HG02943 (cell line): ENCODE measurements around the gene LASP1NB.

Source experiments
- ATAC-seq: cut with Tn5 transposase; IDR thresholded peaks from one replicate; pipeline ENCODE4 v1.9.1; 2021; ENCODE audit warnings: mild to moderate bottlenecking, low read depth, moderate library complexity; ENCODE audit not compliant: unreplicated experiment

Gene LASP1NB

DNA sequence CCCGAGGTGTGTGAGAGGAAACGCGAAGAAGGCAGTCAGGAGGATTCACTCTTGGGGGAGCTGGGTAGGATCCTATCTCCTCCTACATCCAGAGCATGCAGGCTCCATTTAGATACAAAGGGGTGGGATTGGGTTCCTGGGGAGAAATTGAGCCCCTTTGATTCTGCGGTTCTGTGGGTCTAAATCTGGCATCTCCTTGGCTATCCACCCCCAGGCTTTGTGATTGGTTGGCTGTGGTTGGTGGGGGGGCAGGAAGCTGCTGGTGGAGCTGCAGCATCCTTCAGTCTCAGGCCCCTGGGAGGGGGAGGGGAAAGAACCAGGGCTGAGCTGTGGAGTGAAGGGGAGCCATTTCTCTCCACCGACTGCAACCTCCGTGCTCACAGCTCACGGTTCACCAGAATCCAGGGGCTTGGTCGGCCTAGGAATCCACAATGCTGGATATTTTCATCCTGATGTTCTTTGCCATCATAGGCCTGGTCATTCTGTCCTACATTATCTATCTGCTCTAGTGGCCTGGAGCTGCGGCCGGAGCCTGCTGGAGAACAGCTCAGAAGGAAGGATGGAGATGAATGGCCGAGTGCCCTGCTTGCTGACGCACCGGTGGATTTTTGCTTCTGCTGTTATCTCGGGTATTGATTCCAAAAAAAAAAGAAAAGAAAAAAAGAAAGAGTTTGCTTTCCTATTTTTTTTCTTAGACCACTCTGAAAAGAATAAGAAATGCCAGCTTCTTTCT lies at the start of gene LASP1NB:
TSS of gene LASP1NB (plus strand) at position 352 of the 733 bp plus-strand sequence.
- no peak for ATAC-seq

DNA sequence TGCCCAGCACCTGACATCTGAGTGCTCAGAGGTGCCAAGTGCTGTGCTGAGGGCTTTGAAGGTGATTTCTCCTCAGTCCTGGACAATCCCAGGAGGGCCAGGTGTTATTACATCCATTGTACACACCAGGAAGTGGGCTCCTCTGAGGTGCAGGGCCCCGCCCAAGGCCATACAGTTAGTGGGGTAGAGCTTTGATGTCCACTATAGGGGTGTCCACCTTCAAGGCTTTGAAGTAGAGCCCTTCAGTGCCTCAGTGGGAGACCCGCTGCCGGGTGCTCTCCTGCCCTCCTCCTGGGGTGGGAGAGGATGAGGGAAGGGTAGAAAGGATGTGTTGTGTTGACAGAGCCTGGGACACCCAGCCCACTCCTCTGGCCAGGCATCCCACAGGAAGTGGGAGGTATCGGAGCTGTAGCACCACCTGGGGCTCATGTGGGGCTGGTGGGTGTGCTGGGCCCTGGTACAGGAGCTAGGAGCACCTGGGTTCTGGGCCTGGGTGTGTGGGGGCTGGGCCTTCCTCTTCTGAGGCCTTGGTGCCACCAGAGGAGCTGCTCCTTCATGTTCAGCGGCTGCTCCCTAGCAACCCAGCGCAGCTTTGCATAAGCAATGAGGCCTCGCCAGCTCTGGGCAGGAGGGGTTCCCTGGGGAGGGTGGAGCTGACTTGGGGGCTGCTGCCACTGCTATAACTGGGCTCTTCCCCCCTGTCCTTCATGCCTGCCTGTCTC lies 48.1 kb upstream of the LASP1NB start:
- no peak for ATAC-seq

DNA sequence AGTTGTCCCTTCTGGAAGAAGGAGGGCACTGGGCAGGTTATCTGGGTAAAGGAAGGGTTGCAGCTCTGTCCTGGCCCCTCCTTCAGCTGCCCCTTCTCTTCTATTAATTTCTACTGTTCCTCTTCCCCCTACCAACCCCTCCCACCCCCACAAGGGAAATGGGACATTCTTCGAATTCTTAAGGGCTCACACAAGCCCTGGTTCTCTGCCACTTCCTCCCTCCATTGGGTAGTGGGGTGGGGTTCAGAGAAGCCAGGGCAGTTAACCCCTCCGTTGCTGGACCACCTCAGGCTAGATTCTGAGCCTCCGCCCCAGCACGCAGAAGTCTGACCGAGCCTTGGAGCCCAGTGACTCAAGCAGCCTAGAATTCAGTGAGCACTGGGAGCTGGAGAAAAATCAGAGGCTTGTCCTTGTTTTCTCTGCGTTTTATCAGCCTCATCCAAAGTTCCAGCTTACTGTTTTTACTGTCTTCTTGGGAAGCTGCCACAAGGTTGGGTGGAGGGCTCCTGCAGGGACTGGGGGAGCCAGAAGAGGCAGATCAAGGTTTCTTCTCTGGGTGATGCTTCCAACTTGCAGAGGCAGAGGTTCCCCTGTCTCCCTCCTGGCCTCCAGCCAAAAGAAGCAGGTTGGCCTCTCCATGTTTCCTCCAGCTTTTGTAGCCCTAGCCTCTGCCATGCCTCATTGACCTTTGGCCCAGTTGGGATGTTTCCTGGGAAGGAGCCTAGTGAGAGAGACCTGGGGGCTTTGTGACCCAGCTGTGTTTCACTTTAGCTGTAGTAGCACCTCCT lies 45.3 kb upstream of the LASP1NB start:
- ATAC-seq: no peak

GRCh38 chr17:38881600-38882191 lies 43.7 kb upstream of the LASP1NB start:
- no peak for ATAC-seq

- no peak for ATAC-seq
Measured at GRCh38 chr17:38882870-38883269, 42.5 kb upstream of the LASP1NB start.

DNA sequence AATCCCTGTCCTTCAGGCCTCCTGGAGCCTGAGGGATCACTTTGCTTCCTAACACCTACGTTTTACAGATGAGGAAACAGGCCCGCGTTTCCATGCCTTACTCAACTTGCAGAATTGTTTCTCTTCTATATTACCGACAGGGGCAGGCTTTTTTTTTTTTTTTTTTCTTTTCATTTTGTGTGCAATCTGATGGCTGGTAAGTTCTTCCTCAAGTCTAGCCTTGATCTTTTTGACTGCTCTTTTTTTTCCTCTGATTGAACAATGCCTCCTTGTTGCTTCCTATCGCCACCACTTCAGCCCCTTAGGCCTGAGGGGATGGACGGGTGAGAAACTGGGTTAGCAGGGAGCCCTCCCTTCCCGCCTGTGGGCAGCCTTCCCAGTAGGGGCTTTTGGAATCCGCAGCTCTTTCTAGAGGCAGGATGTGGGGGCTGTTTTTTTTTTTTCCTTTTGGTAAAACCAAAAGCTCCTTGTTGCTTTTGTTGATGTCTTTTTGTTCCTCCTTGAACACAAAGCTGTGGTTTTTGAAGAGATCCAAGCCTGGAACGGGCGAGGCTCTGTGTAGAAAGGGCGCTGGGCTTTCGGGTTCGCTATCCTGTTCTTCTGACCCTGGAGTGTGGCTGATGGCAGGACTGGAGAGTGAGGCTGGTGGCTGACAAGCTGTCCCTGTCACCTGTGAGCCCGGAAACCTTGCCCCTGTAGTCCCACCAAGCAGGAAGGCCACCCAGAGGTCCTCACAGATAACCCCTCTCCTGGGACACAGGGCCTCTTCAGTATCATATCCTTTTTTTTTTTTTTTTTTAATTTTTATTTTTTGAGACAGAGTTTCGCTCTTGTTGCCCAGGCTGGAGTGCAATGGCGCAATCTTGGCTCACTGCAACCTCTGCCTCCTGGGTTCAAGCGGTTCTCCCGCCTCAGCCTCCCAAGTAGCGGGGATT lies 41.6 kb upstream of the LASP1NB start:
- ATAC-seq: no peak

- ATAC-seq: no peak
Measured at GRCh38 chr17:38885044-38885727, 40.2 kb upstream of the LASP1NB start.

DNA sequence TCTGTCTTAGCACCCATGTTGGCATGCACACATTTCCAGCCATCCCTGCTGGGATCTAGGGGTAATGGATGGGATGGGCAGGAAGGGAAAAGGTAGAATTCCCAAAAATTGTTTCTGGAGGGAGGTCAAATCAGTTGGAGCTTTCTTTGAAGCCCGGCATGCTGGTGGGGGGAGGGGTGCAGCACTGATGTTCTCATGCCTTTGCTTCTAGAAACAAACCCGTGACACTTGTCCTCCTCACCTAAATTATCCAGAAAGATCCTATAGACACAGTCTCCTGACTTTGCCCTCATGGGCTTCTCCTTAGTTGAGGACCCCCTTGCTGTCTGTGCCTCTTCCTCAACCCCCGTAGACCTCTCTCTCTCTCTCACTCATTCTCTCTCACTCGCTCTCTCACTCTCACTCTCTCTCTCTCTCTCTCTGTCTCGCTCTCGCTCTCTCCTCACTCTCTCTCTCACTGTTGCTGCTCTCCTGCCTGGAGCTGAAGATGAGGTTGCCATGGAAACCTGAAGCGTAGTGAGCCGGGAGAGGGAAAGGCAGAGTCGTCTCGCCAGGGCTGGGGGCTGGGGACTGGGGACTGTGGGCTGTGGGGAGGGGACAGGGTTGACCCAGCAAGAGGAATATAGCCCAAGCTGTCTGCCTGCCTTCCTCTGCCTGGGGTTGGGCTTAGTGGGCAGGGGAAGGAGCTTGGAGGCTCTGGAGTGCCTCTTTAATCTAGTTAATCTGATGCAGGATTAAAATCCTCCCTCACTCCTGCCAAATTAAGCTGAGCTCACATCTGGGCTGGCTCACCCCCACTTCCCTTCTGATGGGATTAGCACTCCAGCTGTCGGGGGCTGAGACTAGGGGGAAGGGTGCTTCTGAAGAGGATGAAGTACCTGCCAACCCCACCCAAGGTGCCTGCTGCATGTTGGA lies 39.4 kb upstream of the LASP1NB start:
- no peak for ATAC-seq

DNA sequence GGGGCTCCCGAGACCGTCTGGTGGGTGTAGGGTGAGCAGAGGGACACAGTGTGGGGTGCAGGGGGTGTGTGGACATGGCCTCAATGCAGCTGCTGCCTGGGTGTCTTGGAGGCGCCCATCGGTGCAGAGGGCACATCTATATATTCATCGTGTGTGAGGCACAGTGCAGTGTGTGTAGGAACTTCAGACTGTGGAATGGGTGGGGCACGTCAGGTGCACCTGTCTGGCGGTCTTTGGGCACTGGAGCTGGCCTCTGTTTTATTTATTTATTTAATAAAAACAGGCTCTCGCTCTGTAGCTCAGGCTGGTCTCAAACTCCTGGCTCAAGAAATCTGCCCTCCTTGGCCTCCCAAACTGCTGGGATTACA lies 38.8 kb upstream of the LASP1NB start:
- no peak for ATAC-seq

DNA sequence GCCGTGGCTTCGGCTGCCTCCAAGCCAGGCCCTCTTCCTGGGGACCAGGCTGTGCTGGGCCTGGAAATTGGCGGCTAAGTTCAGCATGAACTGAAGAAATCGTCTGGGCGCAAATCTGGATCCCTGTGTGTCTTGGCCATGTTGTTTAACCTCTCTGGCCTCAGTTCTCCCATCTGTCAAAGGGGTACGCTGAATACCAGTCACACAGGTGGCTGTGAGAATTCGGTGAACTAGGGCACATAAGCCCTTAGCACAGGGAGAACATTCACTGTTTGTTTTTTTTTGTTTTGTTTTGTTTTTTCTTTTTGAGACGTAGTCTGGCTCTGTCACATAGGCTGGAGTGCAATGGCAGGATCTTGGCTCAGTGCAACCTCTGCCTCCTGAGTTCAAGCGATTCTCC lies 36.6 kb upstream of the LASP1NB start:
- no peak for ATAC-seq

DNA sequence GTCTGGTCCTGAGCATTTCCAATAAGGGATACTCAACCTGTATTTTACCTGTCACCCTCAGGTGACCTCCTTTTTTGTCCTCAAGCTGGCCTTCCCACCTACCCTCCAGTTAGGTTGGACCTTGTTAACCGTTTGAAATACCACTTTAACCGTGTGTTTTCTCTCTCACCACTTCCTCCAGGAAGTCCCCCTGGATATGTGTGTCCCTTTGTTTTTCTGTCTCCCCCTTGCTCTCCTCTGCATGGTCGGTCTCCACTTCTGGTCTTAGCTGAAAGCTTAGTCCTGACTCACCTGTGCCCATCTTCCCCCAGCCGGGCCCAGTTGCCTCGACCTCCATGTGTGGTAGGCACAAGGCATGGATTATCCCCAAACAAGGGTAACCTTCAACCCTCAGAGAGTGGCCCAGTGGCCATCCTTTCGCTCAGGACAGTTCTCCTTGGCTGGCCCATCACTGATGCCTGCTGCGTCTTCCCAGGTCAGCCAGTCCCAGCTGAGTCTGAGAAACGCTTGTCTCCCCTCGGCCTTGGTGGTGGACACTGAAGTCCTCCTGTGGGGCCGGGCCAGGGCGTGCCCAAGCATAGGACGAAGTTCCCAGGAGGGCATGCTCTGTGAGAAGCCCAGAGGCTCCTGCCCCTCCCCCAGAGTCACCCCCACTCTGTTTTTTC lies 35.5 kb upstream of the LASP1NB start:
- no peak for ATAC-seq

- no peak for ATAC-seq
Measured at GRCh38 chr17:38890410-38890746, 35.0 kb upstream of the LASP1NB start.

GRCh38 chr17:38891441-38891840 lies 34.0 kb upstream of the LASP1NB start:
- no peak for ATAC-seq

DNA sequence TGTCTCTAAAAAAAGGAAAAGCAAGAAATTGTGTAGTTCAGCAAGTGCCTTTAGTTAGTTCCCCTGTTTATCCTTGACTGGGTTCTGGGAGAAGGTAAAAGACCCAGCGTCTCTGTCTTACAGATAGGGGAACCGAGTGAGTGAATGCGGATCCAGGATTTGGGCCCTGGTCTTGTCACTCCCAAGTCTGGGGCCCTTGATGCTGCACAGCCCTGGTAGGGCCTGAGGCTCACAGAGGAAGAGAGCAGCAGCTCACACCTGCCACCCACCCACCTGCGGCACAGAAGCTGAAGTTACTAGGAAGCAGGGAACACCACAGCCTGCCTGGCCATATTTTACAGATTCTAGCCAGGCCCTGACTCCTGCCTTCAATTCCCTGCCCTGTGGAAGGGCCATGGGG lies 33.3 kb upstream of the LASP1NB start:
- ATAC-seq: no peak

GRCh38 chr17:38892620-38893019 lies 32.8 kb upstream of the LASP1NB start:
- ATAC-seq: no peak

GRCh38 chr17:38893113-38893512 lies 32.3 kb upstream of the LASP1NB start:
- no peak for ATAC-seq

DNA sequence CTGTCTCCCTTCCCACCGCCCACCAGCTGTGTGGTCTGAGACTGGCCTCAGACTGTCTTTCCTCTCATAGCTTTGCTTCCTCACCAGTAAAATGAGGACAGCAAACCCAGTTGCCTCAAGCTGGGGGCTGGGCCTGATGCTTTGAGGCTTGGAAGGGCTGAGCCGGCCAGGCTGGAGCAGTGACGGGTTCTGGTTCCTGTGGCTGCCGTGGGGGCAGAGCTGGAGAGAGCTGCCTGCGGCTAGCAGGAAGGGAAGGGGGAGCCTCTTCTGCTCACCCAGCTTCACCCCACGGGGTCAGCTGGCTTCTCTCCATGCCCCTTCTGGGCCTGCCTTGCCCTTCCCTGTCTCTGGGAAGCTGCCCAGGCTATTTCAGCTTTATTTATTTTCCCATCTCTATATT lies 31.8 kb upstream of the LASP1NB start:
- ATAC-seq: no peak

DNA sequence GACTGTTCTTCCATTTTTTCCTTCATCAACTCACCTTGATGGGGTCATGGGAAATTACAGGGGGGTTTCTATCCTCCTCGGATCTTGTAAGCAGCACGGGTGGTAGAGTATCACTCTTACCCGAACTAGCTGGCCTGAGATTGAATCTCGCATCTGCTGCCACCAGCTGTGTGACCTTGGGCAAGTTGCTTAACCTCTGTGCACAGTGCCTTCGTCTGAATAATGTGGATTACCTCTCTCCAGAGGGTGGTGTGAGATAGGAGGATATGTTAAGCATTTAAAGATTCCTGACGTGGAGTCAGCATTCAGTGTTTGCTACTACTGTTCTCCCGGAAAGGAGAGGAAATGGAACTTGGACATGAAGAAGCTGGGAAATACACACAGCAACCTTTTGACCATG lies 31.1 kb upstream of the LASP1NB start:
- no peak for ATAC-seq
